GM12892 (cell line): Measurements from ENCODE around the gene BDKRB1.

ENCODE experiments used
- POLR2A ChIP-seq: IDR thresholded peaks from 2 replicates; pipeline ENCODE4 v1.6.1; 2011; ENCODE audit warnings: low read depth, low read length, control low read depth
- POLR2AphosphoS5 ChIP-seq: IDR thresholded peaks from 2 replicates; pipeline ENCODE4 v1.6.1; 2011; ENCODE audit warnings: low read depth, low read length, control low read depth
- TAF1 ChIP-seq: IDR thresholded peaks from 2 replicates; pipeline ENCODE4 v1.6.1; 2011; ENCODE audit warnings: low read depth, mild to moderate bottlenecking, control low read depth, low read length, borderline replicate concordance

GRCh38 chr14:96207686-96208085, 48.3 kb upstream of the BDKRB1 start:
- TF ChIP-seq POLR2A (no peak), TAF1 (no peak), POLR2AphosphoS5 (no peak)
